Pons (tissue), 1 donor: ENCODE results near the gene TRPM2.
"Not testable (repeated sequence)": the region's sequence is repeated elsewhere in the genome, so short reads cannot be mapped to it uniquely, and the experiment has no call there.

Source experiments
- DNase-seq: peaks from one replicate; pipeline ENCODE4 v3.0.0-alpha.2; 2016; ENCODE audit warnings: low spot score

Gene TRPM2

DNA sequence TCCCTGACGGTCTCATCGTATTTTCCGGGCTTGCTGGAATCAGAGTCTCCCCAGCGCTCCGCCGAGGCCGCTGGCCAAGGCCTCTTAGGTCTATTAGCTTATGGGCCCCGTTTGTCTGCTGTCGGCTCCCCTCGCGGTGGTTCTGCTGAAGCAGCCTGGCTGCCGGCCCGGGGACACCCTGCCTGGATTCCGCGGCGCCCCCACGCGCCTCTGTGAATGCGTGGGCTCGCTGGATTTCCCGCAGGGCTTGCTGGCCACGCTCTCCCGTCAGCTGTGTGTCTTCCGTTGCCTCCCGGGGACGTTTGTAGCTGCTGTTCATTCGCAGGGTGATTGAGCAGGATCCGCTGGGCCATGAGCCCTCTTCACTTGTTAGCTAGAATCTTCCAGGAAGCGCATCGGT is 110.3 kb downstream of the TRPM2 start:
- no peak for DNase-seq

GRCh38 chr21:44464351-44464750 is 110.9 kb downstream of the TRPM2 start:
- DNase-seq = no peak

DNA sequence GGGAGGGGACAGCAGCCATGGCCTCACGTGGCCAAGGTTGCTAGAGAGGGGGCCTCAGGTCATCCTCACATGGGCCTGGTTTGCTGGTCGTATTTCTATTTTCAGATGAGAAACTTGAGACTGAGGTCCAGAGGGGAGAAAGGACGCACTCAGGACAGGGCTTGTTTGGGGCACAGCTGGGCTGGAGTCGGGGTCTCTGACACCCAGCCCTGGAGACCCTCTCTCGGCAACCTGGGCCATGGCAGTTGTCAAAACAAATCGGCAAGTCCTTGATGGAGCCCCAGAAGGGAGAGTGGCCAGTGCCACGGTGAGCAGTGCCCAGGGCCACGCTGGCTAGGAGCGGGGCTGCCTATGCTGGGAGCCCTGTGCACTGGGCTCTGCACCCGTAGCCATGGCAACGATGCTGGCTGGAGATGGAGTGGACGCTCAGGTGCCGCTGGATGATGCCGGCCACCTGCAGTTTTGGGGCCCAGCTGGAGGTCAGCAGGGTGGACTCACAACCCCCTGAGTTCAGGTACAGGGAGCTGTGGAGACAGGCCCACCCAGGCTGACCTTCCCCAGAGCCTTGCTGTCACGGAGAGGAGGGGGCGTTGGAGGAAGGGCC is 113.0 kb downstream of the TRPM2 start:
- no peak for DNase-seq

GRCh38 chr21:44466996-44467858 is 113.8 kb downstream of the TRPM2 start:
- DNase-seq = no peak

GRCh38 chr21:44467859-44468195 is 114.4 kb downstream of the TRPM2 start:
- no peak for DNase-seq

DNA sequence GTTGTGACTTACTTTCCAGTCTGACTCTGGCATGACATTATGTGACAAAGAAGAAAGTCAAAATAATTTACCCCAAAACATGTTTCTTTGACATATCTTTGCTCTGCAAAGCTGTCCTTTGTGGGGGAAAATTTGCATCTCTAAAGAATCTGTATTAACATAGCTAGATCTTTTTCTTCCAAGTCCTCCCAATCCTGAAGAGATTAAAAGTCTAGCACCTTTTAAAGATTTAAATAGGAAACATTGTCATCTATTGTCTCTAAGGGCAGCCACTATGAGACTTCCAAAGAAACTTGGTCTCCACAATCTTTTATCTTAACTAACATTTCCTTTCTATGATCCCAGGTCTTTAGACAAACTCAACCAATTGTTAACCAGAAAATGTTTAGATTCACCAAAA is 117.9 kb downstream of the TRPM2 start:
- no peak for DNase-seq

DNA sequence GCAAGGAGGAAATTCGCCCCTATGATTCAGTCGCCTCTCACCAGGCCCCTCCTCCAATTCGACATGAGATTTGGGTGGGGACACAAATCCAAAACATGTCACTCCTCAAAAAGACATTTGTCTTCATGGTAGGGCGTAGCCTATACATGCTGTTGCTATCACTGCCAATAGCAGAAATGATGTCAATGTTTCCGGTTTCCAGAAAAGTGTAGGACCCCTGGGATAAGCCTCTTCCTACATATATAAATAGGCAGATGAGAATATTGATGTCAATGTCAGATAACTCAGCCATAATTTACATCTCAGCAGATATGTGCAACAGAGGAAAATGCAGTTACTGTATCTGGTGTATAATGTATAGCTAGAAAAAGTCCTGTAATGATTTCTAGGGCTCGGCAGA is 118.6 kb downstream of the TRPM2 start:
- no peak for DNase-seq

DNA sequence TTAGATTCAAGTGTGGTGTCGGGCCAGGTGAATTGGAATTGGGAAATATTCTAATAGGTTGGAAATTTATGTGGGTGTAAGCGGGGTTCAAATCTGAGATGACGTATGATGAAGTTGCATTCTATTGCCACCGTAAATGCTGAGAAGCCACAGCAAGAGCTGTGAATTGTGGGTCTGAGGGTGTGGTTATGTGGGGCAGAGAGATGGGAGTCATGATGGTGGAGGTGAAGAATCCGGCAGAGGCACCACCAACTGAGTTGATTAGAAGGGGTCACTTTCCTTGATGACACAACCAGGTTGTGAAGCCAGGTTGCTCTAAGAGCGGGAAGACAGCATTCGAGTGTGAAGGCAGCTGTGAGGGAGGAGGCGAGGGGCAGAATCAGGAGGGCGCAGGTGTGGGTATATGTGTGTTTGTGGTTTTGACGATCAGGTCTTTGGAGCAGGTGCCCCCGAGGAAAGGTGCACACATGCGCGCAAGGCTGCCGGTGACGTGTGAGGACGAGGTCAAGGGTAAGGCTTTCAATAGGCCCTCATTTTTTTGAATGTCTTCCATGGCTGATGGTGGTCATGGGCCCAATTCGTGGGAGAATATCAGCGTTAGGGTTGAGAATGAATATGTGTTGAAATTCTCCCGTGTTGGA is 120.6 kb downstream of the TRPM2 start:
- no peak for DNase-seq

- DNase-seq = no peak
Observed at GRCh38 chr21:44475266-44475845, 121.9 kb downstream of the TRPM2 start.

DNA sequence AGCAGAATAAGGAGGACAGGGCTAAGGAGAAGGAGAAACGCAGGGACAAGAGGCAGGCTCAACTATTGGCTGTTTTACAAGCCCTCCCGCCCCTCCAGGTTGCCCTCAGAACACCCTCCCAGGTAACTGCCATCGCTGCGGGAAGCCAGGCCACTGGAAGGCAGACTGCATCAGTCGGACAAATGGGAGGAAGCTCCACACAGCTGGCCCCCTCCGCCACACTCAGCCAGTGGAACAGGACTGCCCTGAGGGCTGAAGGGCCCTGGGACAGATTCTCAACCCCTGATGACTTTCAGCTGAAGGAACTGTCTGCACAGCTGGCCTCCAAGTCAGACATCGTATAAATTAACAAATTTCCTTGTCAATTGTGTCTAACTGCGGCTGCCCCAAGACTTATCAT is 123.7 kb downstream of the TRPM2 start:
- no peak for DNase-seq

DNA sequence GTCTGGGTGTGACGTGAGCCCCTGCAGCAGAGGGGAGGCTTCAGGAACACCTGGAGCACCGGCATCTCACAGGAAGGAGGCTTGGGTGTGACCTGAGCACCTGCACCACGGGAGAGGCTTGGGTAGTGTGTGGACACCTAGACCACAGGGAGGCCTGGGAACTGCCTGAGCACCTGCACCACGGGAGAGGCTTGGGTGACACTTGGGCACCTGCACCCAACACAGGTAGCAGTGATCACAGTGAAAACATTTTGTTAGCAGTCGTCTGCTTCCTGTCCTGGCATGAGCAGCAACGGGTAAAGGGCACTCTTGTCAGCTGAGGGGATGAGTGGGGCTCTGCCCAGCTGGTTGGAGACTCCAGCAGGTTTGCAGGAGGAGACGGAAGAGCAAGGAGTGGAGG is 124.3 kb downstream of the TRPM2 start:
- DNase-seq = no peak

GRCh38 chr21:44478124-44478800 is 124.8 kb downstream of the TRPM2 start:
- DNase-seq = no peak

- no peak for DNase-seq
Observed at GRCh38 chr21:44478801-44479167, 125.4 kb downstream of the TRPM2 start.

- DNase-seq = not testable (repeated sequence)
Observed at GRCh38 chr21:44479556-44480199, 126.3 kb downstream of the TRPM2 start.

DNA sequence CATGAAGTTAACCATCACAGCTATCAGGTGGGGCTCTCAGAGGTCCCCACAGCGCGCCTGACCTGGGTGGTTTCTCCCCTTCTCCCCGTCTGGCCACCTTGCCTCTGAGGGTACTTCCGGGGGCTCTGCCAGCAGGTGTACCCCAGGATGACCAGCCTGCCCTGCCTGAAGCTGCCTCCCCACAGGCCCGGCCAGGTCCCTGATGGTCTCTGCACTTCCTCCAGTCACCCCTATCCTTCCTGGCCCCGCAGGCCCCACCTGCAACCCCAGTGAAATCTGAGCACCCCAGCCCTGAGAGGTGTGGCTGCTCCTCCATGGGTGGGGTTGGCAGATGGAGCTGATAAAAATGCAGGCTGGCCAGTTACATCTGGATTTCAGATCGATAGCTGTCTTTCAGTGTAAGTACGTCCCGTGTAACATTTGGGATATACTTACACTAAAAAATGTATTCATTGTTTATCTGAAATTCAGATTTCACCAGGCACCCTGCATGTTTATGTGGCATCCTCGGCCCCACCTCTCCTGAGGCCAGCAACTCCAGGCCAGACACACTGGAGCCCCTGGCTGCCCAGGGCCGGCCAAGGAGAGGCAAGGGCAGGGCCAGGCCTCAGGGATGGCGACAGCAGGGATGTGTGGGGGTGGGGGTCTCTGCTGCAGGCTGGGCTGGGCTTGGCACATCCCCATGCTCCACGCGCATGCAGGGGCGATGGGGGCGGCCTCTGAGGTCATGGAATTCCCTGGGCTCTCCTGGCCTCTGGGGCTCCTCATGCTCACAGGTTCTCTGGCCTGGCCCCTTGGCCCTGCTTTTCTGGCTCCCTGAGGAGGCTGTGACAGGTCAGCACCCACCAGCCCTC is 127.0 kb downstream of the TRPM2 start:
- no peak for DNase-seq

- DNase-seq = no peak
Observed at GRCh38 chr21:44482581-44483287, 129.3 kb downstream of the TRPM2 start.

GRCh38 chr21:44483288-44484237 is 130.1 kb downstream of the TRPM2 start:
- no peak for DNase-seq

- no peak for DNase-seq
Observed at GRCh38 chr21:44484498-44485253, 131.3 kb downstream of the TRPM2 start.
